Sigmoid colon (tissue), 7 donors: ENCODE results near the gene ANTXR1. TPM values are rescaled to one million over a fixed set of nuclear protein-coding genes. Genes with fewer than 3 reads are reported as not detected.

Experiments used
- DNase-seq: peaks from one replicate; pipeline ENCODE4 v3.0.0-alpha.2; 2019
- H3K27ac ChIP-seq, 4 donors: fragments of 200-600 bp; sonication (generic); one replicate each; pipeline ENCODE4 v1.5.1; 2016 to 2019; ENCODE audit warnings: mild to moderate bottlenecking in 1 of 4
- H3K27me3 ChIP-seq, 3 donors: fragments of 200-600 bp; sonication (generic); one replicate each; pipeline ENCODE4 v1.5.1; 2019; ENCODE audit warnings: mild to moderate bottlenecking in 1 of 3
- H3K36me3 ChIP-seq, 4 donors: fragments of 200-600 bp; sonication (generic); one replicate each; pipeline ENCODE4 v1.5.1; 2016 to 2019
- H3K4me1 ChIP-seq, 4 donors: fragments of 200-600 bp; sonication (generic); one replicate each; pipeline ENCODE4 v1.5.1; 2017 to 2019
- H3K4me3 ChIP-seq, 4 donors: fragments of 200-600 bp; sonication (generic); one replicate each; pipeline ENCODE4 v1.5.1; 2017 to 2019; ENCODE audit warnings: mild to moderate bottlenecking in 2 of 4, moderate library complexity in 1 of 4
- H3K9me3 ChIP-seq, 4 donors: fragments of 200-600 bp in 3 of 4; sonication (generic) in 3 of 4; one replicate each; pipeline versions ENCODE4 v1.5.1 to v1.6.1; 2013 to 2019
- CTCF ChIP-seq, 4 experiments: fragments of 450-650 bp in 3 of 4; fragments of 200-600 bp in 1 of 4; IDR thresholded peaks; one replicate each; pipeline ENCODE4 v1.5.1; 2016 to 2019; ENCODE audit warnings: antibody characterized with exemption in 4 of 4, mild to moderate bottlenecking in 3 of 4, moderate library complexity in 2 of 4
- EP300 ChIP-seq, 4 donors: sonication (generic); formaldehyde crosslinking; IDR thresholded peaks; one replicate each; pipeline ENCODE4 v1.6.1; 2017; ENCODE audit warnings: antibody characterized with exemption in 4 of 4
- POLR2A ChIP-seq, 2 donors: fragments of 450-650 bp; IDR thresholded peaks; one replicate each; pipeline ENCODE4 v1.6.1; 2016; ENCODE audit warnings: antibody characterized with exemption in 2 of 2, mild to moderate bottlenecking in 2 of 2, moderate library complexity in 2 of 2
- POLR2AphosphoS5 ChIP-seq, 4 donors: sonication (generic); formaldehyde crosslinking; IDR thresholded peaks; one replicate each; pipeline ENCODE4 v1.6.1; 2017; ENCODE audit warnings: antibody characterized with exemption in 4 of 4
- WGBS, 2 donors: extraction: QIAGEN DNeasy Blood & Tissue Kit; methylation state at CpG; one replicate each; pipeline ENCODE4 v1.1.7; 2013; 5-methylcytosine and 5-hydroxymethylcytosine counted together
- intact Hi-C: fragments of 100-400 bp; cut with DNase I; formaldehyde crosslinking; loops from one replicate; pipeline ENCODE4 v1.15.1; 2023
- polyA plus RNA-seq, 3 donors: library from polyadenylated mRNA; stranded (reverse); fragments of 200-250 nt; gene quantifications; one replicate each; pipeline ENCODE4 v1.2.3, GENCODE V29; 2013
- total RNA-seq, 4 donors: library from RNA; depleted of rRNA; stranded (reverse); fragments of >200 nt; gene quantifications; one replicate each; pipeline ENCODE4 v1.1.0, GENCODE V29; 2016
- donor health status: healthy with polysubstance abuse.
- donor health status: Bipolar disorder and iron deficiency.
- donor health status: healthy.

Gene ANTXR1
- total and polyA plus RNA-seq, 7 donors, result 3.0 to 79.8 (median 44.6) TPM

GRCh38 chr2:68989035-68989434 is 23.9 kb upstream of the ANTXR1 start:
- no peaks in the 10 kb centered on the region for H3K27me3 ChIP-seq
- no peak overlapping the region for H3K4me3 ChIP-seq
- no peak overlapping the region for H3K27ac ChIP-seq
- TF ChIP-seq POLR2AphosphoS5 (IDR thresholded peaks at IDR 0.05) (no peak), POLR2A (IDR thresholded peaks at IDR 0.05) (no peak), CTCF (IDR thresholded peaks at IDR 0.05) (no peak)
- no peaks in the 10 kb centered on the region for H3K9me3 ChIP-seq
- H3K4me1 ChIP-seq, result no peaks in the 10 kb centered on the region
- DNase-seq, result no peak
- no peaks in the 10 kb centered on the region for H3K36me3 ChIP-seq
- 32 to 72% methylated on average over 5 of the region's 5 CpGs for WGBS, 2 donors
- intact Hi-C loops, result no loop called here

GRCh38 chr2:68992341-68992740 is 20.6 kb upstream of the ANTXR1 start:
- intact Hi-C loops, result no loop called here

GRCh38 chr2:68992933-68993332 is 20.0 kb upstream of the ANTXR1 start:
- peaks cover 0 to 4% (median 0%) of the 10 kb centered on the region in 4 donors for H3K4me1 ChIP-seq
- no peak overlapping the region for H3K27ac ChIP-seq
- intact Hi-C loops, result no loop called here
- 74 to 85% methylated on average over 3 of the region's 3 CpGs for WGBS, 2 donors
- TF ChIP-seq EP300 (IDR thresholded peaks at IDR 0.05) (no peak), POLR2A (IDR thresholded peaks at IDR 0.05) (no peak), POLR2AphosphoS5 (IDR thresholded peaks at IDR 0.05) (no peak), CTCF (IDR thresholded peaks at IDR 0.05) (no peak)
- H3K4me3 ChIP-seq, result no peak overlapping the region
- H3K9me3 ChIP-seq, result no peaks in the 10 kb centered on the region
- no peak for DNase-seq
- no peaks in the 10 kb centered on the region for H3K36me3 ChIP-seq
- H3K27me3 ChIP-seq, result no peaks in the 10 kb centered on the region

More at GRCh38 chr2:68992341-68992740, 20.6 kb upstream of the ANTXR1 start:
- Histone ChIP-seq H3K27me3 (no peaks in the 10 kb centered on the region), H3K4me1 (peaks cover 0 to under 1% (median 0%) of the 10 kb centered on the region in 4 donors), H3K9me3 (no peaks in the 10 kb centered on the region), H3K4me3 (no peak overlapping the region), H3K27ac (no peak overlapping the region), H3K36me3 (no peaks in the 10 kb centered on the region)
- no peak for DNase-seq
- 85 to 89% methylated on average over 5 of the region's 5 CpGs for WGBS, 2 donors
- no peak for TF ChIP-seq EP300 (IDR thresholded peaks at IDR 0.05)
- no peak for TF ChIP-seq POLR2A (IDR thresholded peaks at IDR 0.05)
- no peak for TF ChIP-seq CTCF (IDR thresholded peaks at IDR 0.05)
- no peak for TF ChIP-seq POLR2AphosphoS5 (IDR thresholded peaks at IDR 0.05)

- Histone ChIP-seq H3K4me1 (peaks cover 0 to 4% (median 0%) of the 10 kb centered on the region in 4 donors), H3K9me3 (no peaks in the 10 kb centered on the region), H3K36me3 (no peaks in the 10 kb centered on the region), H3K27me3 (no peaks in the 10 kb centered on the region), H3K4me3 (no peak overlapping the region), H3K27ac (no peak overlapping the region)
- 43 to 76% methylated on average over 7 of the region's 7 CpGs for WGBS, 2 donors
- no peak for DNase-seq
- intact Hi-C loops, result no loop called here
- TF ChIP-seq POLR2A (IDR thresholded peaks at IDR 0.05) (no peak), POLR2AphosphoS5 (IDR thresholded peaks at IDR 0.05) (no peak), CTCF (IDR thresholded peaks at IDR 0.05) (no peak), EP300 (IDR thresholded peaks at IDR 0.05) (no peak)
Observed at GRCh38 chr2:68993660-68994059, 19.3 kb upstream of the ANTXR1 start.

GRCh38 chr2:68994864-68995263 is 18.1 kb upstream of the ANTXR1 start:
- peak; percentile 64 for DNase-seq
- Histone ChIP-seq H3K36me3 (no peaks in the 10 kb centered on the region), H3K4me3 (no peak overlapping the region), H3K27me3 (no peaks in the 10 kb centered on the region), H3K27ac (no peak overlapping the region), H3K9me3 (no peaks in the 10 kb centered on the region), H3K4me1 (peaks cover 0 to 4% (median 0%) of the 10 kb centered on the region in 4 donors)
- TF ChIP-seq EP300 (IDR thresholded peaks at IDR 0.05) (no peak), POLR2AphosphoS5 (IDR thresholded peaks at IDR 0.05) (no peak), CTCF (IDR thresholded peaks at IDR 0.05) (no peak), POLR2A (IDR thresholded peaks at IDR 0.05) (no peak)
- 69 to 70% methylated on average over 4 of the region's 4 CpGs for WGBS, 2 donors
- intact Hi-C loops, result no loop called here
